GM21526 (cell line): ENCODE data around the gene EFCC1.
"Not testable (repeated sequence)": the region's sequence is repeated elsewhere in the genome, so short reads cannot be mapped to it uniquely, and the experiment has no call there.

Experiments used
- ATAC-seq: cut with Tn5 transposase; IDR thresholded peaks from one replicate; pipeline ENCODE4 v1.9.1; 2021; ENCODE audit warnings: moderate library complexity; ENCODE audit not compliant: unreplicated experiment, low FRiP score

Gene EFCC1

GRCh38 chr3:129068291-129068886, 67.3 kb downstream of the EFCC1 start:
- ATAC-seq: no peak

GRCh38 chr3:129069313-129070085, 68.4 kb downstream of the EFCC1 start:
- not testable (repeated sequence) for ATAC-seq

GRCh38 chr3:129070086-129070885, 69.2 kb downstream of the EFCC1 start:
- ATAC-seq: no peak

DNA sequence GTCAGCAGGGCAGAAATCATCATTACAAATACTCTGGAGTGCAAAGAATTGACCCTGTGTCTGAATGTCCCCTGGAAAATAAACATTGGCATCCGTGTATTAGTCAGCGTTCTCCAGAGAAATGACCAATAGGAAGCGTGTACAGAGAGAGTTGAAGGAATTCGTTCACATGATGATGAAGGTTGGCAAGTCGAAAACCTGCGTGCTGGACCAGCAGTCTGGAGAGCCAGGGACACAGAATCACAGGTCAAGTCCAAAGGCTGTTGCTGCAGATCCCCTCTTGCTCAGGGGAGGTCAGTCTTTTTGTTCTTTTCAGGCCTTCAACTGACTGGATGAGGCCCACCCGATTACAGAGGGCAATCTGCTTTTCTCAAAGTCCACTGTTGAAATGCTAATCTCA, 76.1 kb downstream of the EFCC1 start:
- ATAC-seq: no peak

GRCh38 chr3:129078510-129078909, 77.4 kb downstream of the EFCC1 start:
- ATAC-seq: no peak

DNA sequence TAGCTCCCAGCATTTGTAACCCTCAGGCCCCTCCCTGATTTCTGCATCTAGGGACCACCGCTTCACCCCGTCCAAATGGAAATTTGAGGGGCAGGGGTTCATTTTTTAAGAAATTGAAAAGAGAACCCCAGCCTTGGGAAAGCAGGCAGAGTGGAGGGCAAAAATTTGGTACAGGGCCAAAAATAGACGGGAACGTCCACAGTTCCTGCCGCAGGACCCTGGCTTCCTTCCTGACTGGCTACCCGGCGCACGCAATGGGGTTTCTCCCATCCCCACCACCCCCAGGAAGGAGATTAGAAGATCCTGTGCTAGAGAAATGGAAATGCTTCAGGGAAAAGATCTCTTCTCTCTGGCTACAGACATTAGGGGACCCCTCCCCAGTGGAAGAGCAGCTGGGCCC, 80.4 kb downstream of the EFCC1 start:
- ATAC-seq: no peak

DNA sequence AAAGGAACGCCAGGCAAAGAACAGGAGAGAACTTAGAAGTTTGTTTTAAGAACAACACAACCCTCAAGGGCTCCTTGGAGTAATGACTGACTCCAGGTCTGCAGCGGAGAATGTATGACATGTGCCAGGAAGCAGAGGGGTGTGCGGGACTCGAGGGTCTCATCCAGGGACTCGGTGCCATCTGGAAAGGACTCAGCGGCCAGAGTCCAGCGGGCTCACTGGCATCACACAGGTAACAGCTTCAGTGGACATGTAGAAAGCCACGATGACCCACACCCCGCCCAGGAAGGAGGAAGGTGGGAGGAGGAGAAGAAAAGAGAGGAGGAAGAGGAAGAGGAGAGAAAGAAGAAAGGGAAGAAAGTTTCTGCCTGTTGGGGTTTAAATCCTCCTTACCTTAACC, 80.9 kb downstream of the EFCC1 start:
- ATAC-seq: no peak

- ATAC-seq: no peak
Measured at GRCh38 chr3:129084501-129084900, 83.4 kb downstream of the EFCC1 start.

GRCh38 chr3:129085165-129085715, 84.1 kb downstream of the EFCC1 start:
- ATAC-seq: no peak

DNA sequence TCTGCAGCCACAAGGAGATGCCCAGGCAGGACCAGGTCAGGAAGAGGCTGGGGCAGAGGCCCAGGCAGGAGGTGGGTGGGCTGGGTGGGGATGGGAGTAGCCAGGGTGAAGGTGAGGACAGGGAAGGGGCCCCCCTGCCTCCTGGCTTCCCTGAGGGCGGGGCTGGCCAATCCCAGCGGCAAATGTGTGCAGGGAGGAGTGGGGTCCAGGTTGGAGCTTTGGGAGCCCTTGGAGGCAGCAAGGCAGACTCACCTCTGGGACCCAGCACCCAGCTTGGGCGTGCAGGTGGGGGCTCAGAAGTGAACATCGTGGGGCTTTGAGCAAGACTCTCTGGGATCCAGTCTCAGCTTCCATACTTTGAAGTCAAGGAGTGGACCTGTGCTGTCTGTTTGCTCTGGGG, 84.7 kb downstream of the EFCC1 start:
- ATAC-seq: no peak

GRCh38 chr3:129087138-129087702, 86.1 kb downstream of the EFCC1 start:
- ATAC-seq: no peak

DNA sequence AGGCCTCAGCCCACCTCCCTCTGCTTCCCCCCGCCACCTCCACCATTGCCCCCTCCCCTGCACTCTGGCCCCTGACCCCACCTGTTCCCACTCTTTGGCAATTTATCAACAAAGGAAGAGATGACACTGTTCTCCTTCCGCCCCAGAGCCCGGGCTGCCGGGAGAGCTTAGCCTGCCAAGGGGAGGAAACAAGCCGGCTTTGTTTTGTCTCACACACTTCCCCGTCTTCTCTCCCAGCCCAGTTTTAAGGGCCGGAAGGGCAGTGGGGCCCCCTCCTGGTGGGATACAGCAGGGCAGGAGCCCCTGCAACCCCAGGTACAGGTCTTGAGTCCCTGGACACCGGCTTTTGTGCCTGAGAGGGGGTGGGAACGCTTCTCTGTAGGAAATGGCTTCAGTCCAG, 86.8 kb downstream of the EFCC1 start:
- ATAC-seq: not testable (repeated sequence)

DNA sequence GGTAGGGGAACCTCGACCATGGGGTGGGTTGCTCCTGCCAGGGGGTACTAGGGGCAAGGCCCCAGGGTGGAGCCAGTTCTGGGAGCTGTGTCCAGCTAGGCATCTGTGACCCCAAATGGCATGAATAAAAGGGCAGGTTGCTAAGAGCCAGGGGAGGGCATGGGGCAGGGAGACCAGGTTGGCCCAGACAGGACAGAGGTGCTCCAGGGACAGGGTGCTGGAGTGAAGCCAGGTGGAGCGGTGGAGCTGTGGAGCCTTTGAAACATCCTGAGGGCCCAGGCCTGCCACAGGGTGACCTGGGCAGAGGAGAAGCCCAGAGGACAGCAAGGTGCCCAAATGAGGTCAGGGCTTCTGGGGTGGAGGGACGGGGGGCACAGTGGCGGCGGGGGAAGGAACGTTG, 87.2 kb downstream of the EFCC1 start:
- ATAC-seq: not testable (repeated sequence)
